Neural progenitor cell (in vitro differentiated cells): ENCODE results near the gene GOLGA8J.

Experiments used
- CTCF ChIP-seq: fragments of 200-600 bp; sonication (generic); IDR thresholded peaks from 2 replicates; pipeline ENCODE4 v1.5.1; 2017; ENCODE audit warnings: antibody characterized with exemption, mild to moderate bottlenecking
- EZH2 ChIP-seq: fragments of 200-600 bp; sonication (generic); IDR thresholded peaks from 2 replicates; pipeline ENCODE4 v1.6.1; 2017; ENCODE audit warnings: antibody characterized with exemption, mild to moderate bottlenecking, moderate library complexity
- EZH2phosphoT487 ChIP-seq: fragments of 200-600 bp; sonication (generic); IDR thresholded peaks from 2 replicates; pipeline ENCODE4 v1.6.1; 2017; ENCODE audit warnings: antibody characterized with exemption

GRCh38 chr15:30068326-30068725 lies 14.4 kb upstream of the GOLGA8J start:
- TF ChIP-seq CTCF (no peak), EZH2 (no peak), EZH2phosphoT487 (no peak)
